ENCODE data around the gene NPAS1.

Gene NPAS1

DNA sequence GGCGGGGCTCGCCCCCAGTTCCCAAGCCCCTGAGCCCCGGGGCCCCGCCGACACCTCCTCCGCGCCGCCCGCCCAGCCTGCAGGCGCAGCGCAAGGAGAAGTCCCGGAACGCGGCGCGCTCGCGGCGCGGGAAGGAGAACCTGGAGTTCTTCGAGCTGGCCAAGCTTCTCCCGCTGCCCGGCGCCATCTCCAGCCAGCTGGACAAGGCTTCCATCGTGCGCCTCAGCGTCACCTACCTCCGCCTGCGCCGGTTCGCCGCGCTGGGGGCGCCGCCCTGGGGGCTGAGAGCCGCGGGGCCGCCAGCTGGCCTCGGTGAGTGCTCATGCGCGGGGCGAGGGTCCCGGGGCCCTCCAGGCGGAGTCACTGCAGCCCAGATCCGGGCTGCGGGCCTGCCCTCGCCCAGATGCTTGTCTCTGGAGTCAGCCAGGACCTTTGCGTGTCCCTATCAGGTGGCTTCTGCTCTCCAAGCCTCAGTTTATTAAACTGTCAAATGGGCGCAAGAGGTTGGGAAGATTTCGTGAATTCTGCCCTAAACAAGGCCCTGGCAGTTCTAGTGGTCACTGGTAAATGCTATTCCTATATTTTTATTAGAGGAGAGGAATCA, 2.0 kb downstream of the NPAS1 start:
- no peak for DNase-seq

DNA sequence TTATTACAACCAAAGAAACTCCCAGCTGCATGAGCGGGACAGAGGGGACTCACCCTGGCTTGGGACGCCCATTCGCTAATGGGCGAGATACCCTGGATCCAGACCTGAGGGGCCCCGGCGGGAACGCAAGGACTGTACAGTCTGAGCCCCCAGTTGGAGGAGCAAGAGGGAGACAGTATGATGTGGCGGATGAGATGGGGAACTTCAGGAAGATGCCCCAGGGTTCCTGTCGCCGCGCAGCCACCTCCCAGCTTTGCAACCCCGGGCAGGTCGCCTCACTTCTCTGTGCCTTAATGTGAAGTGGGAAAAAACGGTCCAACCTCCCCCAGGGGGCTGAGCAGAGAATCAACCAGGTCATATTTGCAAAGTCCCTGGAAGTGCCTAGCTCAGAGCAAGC, 2.5 kb downstream of the NPAS1 start:
- DNase-seq, result no peak

DNA sequence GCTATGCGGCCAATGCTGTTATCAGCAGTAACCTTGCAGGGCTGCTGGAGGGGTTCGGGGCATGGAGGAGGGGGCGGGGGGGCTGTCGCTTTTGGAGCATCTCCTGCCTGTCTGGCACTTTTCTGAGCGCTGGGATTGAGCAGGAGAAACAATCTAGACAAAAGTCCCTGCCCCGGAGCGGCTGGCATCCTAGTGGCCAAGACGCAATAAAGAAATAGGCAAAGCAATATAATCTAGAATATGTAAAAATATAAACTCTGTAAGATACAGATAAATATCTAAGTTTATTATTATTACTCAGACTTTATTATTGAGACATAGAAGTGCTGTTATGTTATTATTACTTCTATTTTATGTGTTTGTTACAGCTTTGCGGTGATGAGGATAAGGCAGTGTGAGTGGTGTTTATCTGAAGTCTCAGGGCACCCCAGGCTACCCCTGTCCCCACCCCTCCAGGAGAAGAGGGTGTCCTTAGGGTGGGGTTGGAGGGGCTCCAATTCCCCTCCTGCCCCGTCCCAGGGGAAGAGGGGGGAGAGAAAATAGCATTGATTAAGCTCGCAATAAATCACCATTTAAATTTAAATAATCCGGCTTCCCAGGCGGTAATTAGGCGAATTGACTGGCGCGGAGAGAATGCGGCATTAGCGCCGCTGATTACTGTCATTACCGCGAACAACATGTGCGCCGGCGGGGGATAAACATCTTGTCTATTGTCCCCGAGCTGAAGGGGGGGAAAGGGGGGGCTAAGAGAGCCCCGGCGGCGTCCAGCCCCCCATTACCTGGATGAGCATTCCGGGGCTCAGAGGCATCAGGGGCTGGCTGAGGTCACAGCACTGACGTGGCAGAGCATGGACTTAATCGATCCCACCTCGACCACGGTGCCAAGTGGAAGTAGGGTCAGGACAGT, 3.2 kb downstream of the NPAS1 start:
- no peak for DNase-seq

DNA sequence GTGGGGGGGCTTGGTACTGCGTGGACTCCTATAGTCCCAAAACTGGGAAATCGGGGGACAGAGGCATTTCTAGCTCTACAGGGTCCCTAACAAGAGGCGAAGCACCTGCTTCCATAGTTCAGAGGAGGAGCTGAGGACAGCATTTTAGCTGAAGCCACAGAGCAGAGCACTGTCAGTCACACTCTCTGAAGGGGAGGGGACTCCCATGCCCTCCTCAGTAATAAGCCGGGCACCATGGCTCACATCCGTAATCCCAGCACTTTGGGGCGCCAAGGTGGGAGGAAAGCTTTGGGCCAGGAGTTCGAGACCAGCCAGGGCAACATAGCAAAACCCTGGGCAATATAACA, 3.8 kb downstream of the NPAS1 start:
- DNase-seq, result no peak

DNA sequence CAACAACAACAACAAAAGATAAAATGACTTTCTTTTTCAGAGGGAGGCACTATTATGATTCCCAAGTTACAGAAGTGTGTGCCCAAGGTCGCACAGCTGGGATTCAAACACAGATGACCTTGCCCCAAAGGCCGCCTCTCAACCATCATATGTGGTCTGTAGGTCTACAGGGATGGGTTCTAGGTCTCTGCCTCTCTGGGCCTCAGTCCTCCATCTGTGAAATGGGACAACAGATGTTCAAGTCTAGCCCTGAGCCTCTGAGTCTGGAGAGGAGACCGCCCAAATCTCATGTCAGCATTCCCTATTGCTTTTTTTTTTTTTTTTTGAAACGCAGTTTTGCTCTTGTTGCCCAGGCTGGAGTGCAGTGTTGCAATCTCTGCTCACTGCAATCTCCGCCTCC, 4.9 kb downstream of the NPAS1 start:
- no peak for DNase-seq

DNA sequence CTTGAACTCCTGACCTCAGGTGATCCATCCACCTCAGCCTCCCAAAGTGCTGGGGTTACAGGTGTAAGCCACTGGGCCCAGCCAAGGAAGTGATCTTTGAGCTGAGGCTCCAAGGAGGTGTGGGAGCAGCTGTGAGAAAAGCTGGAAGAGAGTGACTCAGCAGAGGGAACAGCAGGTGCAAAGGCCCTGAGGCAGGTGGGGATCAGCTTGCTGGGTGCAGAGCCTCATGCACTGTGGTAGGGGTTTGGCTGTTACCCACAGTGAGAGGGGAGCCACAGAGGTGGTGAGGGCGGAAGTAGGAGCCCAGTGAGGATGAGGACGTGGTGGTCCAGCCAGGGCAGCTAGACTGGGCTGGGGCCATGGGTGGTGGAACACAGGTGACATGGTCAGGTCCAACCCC, 6.5 kb downstream of the NPAS1 start:
- DNase-seq, result no peak

DNA sequence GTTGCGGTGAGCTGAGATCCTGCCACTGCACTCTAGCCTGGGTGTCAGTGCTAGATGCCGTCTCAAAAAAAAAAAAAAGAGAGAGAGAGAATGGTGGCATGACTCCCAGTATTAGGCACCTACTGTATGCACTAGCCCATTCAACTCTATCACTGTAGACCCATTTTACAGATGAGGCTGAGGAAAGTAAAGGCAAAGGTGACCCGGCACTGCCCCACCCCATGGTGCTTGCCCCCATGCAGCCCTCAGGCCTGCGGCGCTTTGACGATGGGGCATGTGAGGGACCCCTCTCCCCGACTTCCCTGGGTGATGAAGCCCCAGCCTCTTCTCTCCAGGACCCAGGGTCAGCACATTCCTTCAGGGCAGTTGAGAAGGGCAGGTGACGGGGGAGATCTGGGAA, 7.3 kb downstream of the NPAS1 start:
- DNase-seq, result no peak

DNA sequence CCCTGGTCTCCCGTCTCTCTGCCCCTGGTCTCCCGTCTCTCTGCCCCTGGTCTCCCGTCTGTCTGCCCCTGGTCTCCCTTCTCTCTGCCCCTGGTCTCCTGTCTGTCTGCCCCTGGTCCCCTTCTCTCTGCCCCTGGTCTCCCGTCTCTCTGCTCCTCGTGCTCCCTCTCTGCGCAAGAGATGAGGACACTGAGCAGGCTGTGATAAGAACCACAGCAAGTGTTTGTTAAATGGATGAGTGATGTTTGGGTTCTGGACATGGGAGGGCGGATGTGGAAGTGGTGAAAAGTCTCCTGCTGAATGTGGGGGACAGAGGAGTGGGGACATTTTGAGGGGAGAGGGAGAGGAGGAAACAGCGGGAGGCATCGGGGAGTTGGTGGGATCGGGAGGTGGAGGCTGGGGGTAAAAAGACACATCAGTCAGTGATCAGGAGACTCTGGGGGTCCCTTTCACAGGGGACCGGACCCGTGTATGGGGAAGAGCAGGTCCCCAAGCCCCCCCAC, 8.0 kb downstream of the NPAS1 start:
- no peak for DNase-seq

DNA sequence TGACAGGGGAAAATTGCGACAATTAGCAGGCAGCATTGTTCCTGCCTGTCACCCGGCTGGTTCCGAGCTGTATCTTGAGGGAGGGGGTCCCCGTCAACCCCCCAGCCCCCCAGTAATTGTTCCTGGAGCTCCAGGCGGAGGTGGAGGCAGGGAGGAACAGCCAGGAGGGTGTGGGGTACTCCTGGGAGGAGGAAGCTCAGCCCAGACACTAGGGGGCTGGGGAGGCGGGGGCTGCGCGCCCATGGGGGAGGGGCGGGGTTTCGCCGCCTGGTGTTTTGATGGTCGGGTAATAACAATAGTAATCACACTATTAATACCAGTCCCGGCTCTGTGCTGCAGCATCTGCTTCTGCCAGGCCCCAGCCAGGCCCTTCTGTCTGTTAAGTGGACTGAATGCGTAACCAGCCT, 8.6 kb downstream of the NPAS1 start:
- no peak for DNase-seq

DNA sequence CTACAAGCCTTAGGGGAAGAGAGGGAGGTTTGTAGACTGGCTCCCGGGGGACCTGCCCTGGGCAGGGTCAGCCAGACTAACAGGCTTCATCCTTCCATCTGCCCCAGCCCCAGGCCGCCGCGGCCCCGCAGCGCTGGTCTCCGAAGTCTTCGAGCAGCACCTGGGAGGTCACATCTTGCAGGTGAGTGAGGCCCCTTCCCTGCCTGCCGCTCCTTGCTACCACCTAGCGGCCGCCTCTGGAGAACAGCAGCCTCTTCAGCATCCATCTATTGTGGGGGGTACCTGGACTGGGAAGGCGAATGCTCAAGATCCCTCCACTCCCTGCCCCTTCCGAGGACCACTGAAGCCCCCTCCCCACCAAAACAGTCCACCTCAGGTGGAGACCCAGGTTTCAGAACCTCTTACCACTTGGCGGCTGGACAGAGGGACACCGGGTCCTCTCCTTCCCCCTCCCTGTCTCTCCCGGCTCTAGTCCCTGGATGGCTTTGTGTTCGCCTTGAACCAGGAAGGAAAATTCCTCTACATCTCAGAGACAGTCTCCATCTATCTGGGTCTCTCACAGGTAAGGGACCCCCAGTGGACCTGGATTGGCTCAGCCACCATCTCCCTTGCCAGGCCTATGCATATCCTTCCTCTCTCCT, 12.7 kb downstream of the NPAS1 start:
- peak; percentile 34 to 44 for DNase-seq

DNA sequence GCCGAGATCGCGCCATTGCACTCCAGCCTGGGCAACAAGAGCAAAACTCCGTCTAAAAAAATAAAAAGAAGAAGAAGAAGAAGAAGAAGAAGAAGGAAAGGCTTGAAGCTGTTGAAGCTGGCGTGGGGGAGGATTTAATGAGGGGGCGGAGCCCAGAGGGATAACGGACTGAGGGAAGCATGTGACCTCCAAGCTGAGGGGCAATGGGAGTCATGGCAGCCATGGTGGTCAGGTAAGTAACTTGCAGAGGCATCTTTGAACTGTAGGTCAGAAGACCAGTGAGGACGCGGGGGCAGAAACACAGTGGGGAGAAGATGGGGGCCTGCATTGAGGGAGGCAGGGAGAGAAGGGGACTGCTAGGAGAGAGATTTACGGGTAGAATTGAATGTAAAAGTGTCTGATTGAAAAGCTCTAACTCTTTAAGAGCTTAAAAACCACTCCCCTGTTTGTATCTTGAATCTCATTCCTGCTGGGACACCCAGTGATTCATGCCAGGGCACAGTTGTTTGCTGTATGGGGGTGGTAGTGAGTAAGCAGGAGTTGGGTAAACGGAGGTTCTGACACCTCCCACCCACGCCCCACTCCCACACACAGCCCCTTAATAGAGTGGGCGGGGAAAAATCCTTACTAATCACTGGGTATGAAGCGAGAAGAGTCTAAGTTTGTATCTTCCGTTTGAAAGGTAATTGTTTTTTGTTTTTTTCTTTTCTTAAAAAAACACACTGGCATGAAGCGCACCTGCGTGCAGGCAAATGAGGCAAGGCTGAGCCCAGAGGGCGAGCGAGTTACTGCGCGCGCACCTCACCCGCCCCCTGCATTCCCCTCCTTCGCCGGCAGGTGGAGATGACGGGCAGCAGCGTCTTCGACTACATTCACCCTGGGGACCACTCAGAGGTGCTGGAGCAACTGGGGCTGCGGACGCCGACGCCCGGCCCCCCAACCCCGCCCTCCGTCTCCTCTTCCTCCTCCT, 15.8 kb downstream of the NPAS1 start:
- peak; percentile 89 to 92 for DNase-seq

DNA sequence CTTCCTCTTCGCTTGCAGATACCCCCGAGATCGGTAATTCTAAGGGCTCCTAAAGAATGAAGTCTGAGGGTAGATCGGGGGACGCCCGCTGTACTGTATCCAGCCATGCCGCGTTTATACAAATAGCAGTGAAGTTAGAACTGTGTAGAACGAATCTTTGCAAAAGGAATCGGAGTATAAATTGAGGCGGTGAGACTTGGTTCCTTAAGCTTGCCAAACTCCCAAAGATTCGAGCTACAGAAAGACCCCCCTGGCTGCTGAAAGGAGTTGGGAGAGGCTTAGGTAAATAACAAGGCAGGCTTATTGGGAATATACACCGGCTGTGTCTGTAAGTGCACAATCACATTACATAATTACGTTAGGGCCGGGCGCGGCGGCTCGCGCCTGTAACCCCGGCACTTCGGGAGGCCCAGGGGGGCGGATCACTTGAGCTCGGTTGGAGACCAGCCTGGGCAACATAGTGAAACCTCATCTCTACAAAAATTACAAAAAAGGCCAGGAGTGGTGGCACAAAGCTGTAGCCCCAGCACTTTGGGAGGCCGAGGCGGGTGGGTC, 16.5 kb downstream of the NPAS1 start:
- DNase-seq, result peak in 1 of 2 experiments; percentile 63

DNA sequence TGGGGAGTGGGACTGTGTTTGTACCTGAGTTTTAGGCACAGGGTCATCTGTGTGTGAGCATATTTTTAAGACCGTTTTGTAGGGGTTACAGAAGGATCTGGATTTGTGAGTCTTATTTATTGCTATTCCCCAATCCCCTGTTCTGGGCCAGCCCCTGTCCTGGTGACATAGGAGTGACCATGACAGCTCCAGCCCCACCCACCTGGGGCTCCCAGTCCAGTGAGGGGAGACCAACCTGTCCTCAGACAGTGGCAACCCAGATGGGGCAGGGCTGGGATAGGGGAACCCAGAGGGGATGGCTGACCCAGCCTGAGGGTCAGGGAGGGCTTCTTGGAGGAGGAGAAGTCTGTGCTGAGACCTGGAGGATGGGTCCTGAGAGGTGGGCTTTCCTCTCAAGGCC, 18.1 kb downstream of the NPAS1 start:
- DNase-seq, result no peak

DNA sequence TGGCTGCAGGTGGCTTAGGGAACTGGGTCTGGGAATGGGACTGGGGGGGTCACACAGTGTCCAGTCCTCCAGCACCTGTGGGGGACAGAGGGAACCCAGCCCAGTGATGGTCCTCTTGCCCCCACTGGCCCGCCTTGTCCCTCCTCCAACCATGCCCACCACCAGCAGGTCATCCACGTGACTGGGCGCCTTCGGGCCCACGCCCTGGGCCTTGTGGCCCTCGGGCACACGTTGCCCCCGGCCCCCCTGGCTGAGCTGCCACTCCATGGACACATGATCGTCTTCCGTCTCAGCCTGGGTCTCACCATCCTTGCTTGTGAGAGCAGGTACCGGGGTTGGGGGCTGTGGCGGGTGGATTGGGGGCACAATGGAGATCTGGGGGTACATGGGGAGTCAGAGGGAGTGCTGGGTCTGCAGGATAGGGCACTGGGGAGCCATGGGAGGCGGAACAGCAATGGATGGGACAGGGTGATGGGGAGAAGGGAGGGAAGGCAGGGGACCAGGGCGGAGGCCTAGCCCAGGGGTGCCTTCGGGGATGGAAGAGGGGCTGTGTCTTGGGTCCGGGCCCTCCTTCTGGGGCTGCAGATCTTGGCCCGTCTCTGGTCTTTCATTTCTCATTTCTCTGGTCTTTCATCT, 19.7 kb downstream of the NPAS1 start:
- DNase-seq, result no peak

DNA sequence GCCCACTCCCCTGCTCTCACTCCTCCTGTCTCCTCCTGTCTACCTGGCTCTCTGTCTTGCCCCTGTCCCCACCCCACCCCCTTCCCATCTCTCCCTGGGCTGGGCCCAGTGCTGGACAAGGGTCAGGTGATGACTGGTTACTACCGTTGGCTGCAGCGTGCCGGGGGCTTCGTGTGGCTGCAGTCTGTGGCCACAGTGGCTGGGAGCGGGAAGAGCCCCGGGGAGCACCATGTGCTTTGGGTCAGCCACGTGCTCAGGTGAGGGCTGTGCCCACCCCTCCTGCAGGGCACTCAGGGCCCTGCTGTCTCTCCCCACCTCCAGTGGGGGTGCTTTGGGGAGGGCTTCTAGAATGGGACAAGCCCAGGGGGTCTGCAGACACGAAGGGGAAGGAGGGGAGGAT, 21.2 kb downstream of the NPAS1 start:
- no peak for DNase-seq

DNA sequence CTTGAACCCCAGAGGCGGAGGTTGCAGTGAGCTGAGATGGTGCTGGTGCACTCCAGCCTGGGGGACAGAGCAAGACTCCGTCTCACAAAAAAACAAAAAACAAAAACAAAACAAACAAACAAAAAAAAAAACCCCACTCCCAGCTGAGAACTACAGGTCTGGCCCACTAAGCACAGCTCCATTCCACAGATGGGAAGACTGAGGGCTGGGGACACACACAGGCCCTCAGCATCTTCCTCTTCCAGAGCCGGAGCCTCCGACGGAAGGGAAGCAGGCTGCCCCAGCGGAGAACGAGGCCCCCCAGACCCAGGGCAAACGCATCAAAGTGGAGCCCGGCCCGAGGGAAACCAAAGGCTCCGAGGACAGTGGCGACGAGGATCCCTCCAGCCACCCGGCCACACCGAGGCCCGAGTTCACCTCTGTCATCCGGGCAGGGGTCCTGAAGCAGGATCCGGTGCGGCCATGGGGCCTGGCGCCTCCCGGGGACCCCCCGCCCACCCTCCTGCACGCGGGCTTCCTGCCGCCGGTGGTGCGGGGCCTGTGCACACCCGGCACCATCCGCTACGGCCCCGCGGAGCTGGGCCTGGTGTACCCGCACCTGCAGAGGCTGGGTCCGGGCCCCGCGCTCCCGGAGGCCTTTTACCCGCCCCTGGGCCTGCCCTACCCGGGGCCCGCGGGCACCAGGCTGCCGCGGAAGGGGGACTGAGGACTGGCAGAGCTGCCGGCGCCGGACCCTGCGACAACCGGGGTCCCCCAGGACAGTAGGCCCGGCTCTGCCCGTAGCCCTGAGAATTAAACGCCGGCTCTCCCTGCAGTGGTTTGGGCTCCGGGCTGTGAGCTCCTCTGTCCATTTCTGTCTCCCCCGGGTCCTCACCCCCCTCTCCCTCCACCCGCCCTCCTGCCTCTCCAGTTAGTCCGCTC, 25.6 kb downstream of the NPAS1 start:
- DNase-seq, result no peak

DNA sequence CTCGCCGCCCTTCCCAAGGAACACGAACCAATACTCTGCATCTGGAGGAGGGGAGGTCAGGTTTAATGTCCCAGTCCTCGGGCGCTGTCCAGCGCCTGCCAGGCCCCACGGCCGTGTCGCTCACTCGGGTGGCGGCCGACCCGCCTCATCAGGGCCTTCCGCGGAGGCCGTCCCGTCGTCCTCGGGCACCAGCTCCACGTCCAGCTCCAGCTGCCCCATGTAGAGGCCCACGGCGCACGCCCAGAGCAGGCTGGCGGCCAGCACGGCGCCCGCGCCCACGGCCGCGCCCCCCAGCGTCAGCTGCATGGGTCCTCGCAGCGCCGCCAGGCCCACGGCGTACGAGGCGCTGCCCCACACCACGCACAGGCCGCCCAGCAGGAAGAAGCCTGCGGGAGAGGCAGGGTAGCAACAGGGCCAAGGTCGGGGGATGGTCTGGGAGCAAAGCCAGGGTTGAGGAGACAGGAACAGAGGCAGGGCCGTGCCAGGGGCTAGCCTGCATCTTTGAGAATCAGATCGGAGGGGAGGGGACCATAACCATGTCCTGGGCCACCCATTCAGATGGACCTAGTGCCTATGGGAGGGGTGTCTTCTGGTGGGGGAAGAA, 26.3 kb downstream of the NPAS1 start:
- DNase-seq, result no peak

DNA sequence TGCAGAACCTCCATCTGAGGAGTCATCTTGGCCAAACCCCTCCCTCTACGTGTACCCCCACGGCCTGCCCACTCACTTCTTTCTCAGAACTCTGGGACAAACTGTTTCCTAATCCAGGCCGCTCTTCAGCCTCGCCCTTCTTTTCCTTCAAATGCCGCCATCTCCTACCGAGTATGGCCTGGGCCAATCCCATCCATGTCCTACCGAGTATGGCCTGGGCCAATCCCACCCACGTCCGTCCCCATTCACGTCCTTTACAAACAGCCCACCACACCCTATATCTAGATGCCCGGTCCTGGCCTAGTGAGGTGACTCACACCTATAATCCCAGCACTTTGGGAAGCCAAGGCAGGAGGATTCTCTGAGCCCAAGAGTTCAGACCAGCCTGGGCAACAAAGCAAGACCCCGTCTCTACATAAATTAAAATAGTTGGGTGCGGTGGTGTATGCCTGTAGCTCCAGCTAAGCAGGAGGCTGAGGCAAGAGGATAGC, 27.7 kb downstream of the NPAS1 start:
- DNase-seq, result no peak

DNA sequence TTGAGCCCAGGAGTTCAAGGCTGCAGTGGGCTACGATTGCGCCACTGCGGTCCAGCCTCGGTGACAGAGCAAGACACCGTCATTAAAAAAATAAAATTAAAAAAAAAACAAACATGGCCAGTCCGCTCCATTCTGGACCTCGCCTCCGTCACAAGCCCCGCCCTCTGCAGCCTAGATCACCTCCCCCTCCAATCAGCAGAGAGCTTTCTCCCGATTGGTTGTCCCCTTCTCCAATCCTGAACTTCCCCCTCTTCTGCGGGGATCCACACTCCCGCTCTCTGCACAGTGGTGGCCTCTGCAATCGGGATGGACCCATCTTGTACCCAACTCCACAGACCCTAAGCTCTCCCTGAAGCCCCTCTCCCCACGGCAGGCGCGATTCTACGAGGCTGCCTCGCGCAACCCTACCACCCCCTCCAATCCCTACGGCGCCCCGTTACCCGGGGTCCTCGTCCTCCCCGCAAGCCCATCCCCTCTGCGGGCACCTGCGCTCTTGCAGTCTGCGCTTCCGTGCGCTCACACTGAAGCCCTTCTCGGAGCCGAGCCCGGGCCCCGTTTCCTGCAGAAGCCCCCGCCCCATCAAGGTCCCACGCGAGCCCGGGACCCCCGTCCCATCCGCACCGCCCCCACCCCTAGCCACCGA, 28.2 kb downstream of the NPAS1 start:
- DNase-seq, result peak; percentile 96

DNA sequence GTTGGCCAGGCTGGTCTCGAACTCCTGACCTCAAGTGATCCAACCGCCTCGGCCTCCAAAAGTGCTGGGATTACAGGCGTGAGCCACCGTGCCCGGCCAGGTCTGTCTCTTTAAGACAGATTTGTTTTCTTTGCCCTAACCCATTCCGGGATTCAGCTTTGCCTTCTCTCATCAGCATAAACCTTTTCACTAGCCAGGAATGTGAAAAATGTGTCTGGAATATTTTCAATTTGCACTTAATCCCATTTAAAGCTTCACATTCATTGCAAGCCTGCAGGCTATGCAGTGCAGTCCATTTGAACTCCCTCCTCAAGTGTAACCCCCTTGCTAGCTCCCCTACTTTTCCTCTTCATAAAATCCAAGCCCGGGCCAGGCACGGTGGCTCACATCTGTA, 29.7 kb downstream of the NPAS1 start:
- no peak for DNase-seq
